ENCODE measurements around the gene KIF5B. TPM values are rescaled to one million over a fixed set of nuclear protein-coding genes. Genes with fewer than 3 reads are reported as not detected.
"Not testable (repeated sequence)": the region's sequence is repeated elsewhere in the genome, so short reads cannot be mapped to it uniquely, and the experiment has no call there.

Gene KIF5B
- total and polyA plus RNA-seq, 2 of the 4 experiments (the other 2 are of a cell fraction) = 33.5 to 68.5 TPM

GRCh38 chr10:31980471-31980870 is 75.8 kb downstream of the KIF5B start:
- 94% methylated on average over 3 of the region's 4 CpGs; no CpG with 5 or more reads in 1 of the 2 experiments for WGBS, 2 experiments (ENCODE audit: extremely low coverage in 2 of 2, insufficient read length in 1 of 2)
- no peak overlapping the region for H3K14ac ChIP-seq (replicated peaks; ENCODE audit: low read depth, low read length)
- H4K5ac ChIP-seq (ENCODE audit: low read depth, low read length) = no peak overlapping the region
- H2BK20ac ChIP-seq (ENCODE audit: low read depth, low read length) = no peak overlapping the region
- ChIA-PET CTCF (no interaction called here), POLR2A (ENCODE audit: unreplicated experiment) (no interaction called here)
- no peak overlapping the region for H2AK9ac ChIP-seq (replicated peaks; ENCODE audit: low read depth, low read length, poor library complexity)
- H2BK15ac ChIP-seq (ENCODE audit: low read depth, low read length) = no peak overlapping the region
- no peak overlapping the region for H3K18ac ChIP-seq (ENCODE audit: low read depth, low read length)
- H3K79me1 ChIP-seq (ENCODE audit: low read depth in 1 of 2, low read length in 2 of 2) = no peaks in the 10 kb centered on the region
- peaks cover 3% of the 10 kb centered on the region; the same call in 1 of the 2 replicates for H3K9me1 ChIP-seq (ENCODE audit: insufficient read depth, low read length)
- H3K4ac ChIP-seq (ENCODE audit: low read depth, low read length) = no peak overlapping the region
- no peak overlapping the region for H2AFZ ChIP-seq (replicated peaks; ENCODE audit: low read length, poor library complexity)
- no peak overlapping the region for H3K4me2 ChIP-seq (ENCODE audit: low read depth, low read length)
- no peak overlapping the region for H3K23ac ChIP-seq (ENCODE audit: low read depth, low read length)
- H3K4me1 ChIP-seq (ENCODE audit: control insufficient read depth, insufficient read depth, low read length) = peaks cover 2% of the 10 kb centered on the region; the same call in 1 of the 2 replicates
- H4K8ac ChIP-seq (ENCODE audit: low read depth in 2 of 2, low read length in 2 of 2) = no peak overlapping the region
- BruUV-seq (replicated peaks) = no TSS peak
- intact Hi-C loops (cut with micrococcal nuclease) = no loop called here
- H3K56ac ChIP-seq (ENCODE audit: extremely low read depth, insufficient read depth, low read length) = no peak overlapping the region
- in situ Hi-C loops (cut with MboI; ENCODE audit: low sequenced_read_pairs) = no loop called here
- no peak for DNase-seq
- no peaks in the 10 kb centered on the region for H3K36me3 ChIP-seq (ENCODE audit: control insufficient read depth, insufficient read depth, low read length)
- H2BK5ac ChIP-seq (ENCODE audit: low read depth, low read length, poor library complexity, severe bottlenecking) = no peak overlapping the region
- dilution Hi-C loops (cut with HindIII; ENCODE audit: low sequenced_read_pairs, unreplicated experiment) = no loop called here
- no peak overlapping the region for H3K9ac ChIP-seq (ENCODE audit: low read depth, low read length)
- H3K27ac ChIP-seq (ENCODE audit: insufficient read depth, low read length) = no peak overlapping the region
- no peak overlapping the region for H2AK5ac ChIP-seq (ENCODE audit: low read depth, low read length)
- ATAC-seq (ENCODE audit: low read depth) = no peak
- no peaks in the 10 kb centered on the region; the same call in 1 of the 2 replicates for H3K9me3 ChIP-seq (ENCODE audit: control insufficient read depth, insufficient read depth, low read length)
- H4K20me1 ChIP-seq (ENCODE audit: insufficient read depth, low read length) = no peaks in the 10 kb centered on the region
- no peak overlapping the region for H3K4me3 ChIP-seq (ENCODE audit: insufficient read depth, low read depth, low read length)
- no peak for TF ChIP-seq SMC3 (IDR thresholded peaks at IDR 0.05; ENCODE audit: low read depth, low read length)
- TF ChIP-seq NFE2L2 (IDR thresholded peaks at IDR 0.05; ENCODE audit: low read depth, low read length) = no peak
- no peak for TF ChIP-seq USF2 (IDR thresholded peaks at IDR 0.05; ENCODE audit: low read depth, low read length)
- TF ChIP-seq CEBPB (IDR thresholded peaks at IDR 0.05; ENCODE audit: low read depth, low read length) = no peak
- TF ChIP-seq RCOR1 (IDR thresholded peaks at IDR 0.05; ENCODE audit: insufficient replicate concordance, low read length) = no peak
- no peaks in the 10 kb centered on the region for H3K27me3 ChIP-seq (ENCODE audit: control insufficient read depth, insufficient read depth, low read length)
- no peak overlapping the region for H4K91ac ChIP-seq (ENCODE audit: insufficient read depth, low read depth, low read length)
- no peak overlapping the region for H2BK120ac ChIP-seq (ENCODE audit: low read depth, low read length)

- not testable (repeated sequence) for H3K4me1 ChIP-seq (ENCODE audit: control insufficient read depth, insufficient read depth, low read length); H2BK15ac ChIP-seq (ENCODE audit: low read depth, low read length)
These were observed 77.2 kb downstream of the KIF5B start for GRCh38 chr10:31979071-31979470.

More at GRCh38 chr10:31979071-31979470, 77.2 kb downstream of the KIF5B start:
- H2BK120ac ChIP-seq (ENCODE audit: low read depth, low read length); in situ Hi-C loops (cut with MboI; ENCODE audit: low sequenced_read_pairs); H3K14ac ChIP-seq (replicated peaks; ENCODE audit: low read depth, low read length); CTCF ChIA-PET; intact Hi-C loops (cut with micrococcal nuclease); H3K9me3 ChIP-seq (ENCODE audit: control insufficient read depth, insufficient read depth, low read length); H4K20me1 ChIP-seq (ENCODE audit: insufficient read depth, low read length); H3K27ac ChIP-seq (ENCODE audit: insufficient read depth, low read length); H2BK5ac ChIP-seq (ENCODE audit: low read depth, low read length, poor library complexity, severe bottlenecking); dilution Hi-C loops (cut with HindIII; ENCODE audit: low sequenced_read_pairs, unreplicated experiment); H3K9ac ChIP-seq (ENCODE audit: low read depth, low read length); H3K27me3 ChIP-seq (ENCODE audit: control insufficient read depth, insufficient read depth, low read length); H3K18ac ChIP-seq (ENCODE audit: low read depth, low read length); H3K36me3 ChIP-seq (ENCODE audit: control insufficient read depth, insufficient read depth, low read length); H4K5ac ChIP-seq (ENCODE audit: low read depth, low read length); H2AK5ac ChIP-seq (ENCODE audit: low read depth, low read length); H3K4ac ChIP-seq (ENCODE audit: low read depth, low read length); ATAC-seq (ENCODE audit: low read depth); H3K9me1 ChIP-seq (ENCODE audit: insufficient read depth, low read length); H3K4me3 ChIP-seq (ENCODE audit: insufficient read depth, low read depth, low read length); H2AK9ac ChIP-seq (replicated peaks; ENCODE audit: low read depth, low read length, poor library complexity); H3K23ac ChIP-seq (ENCODE audit: low read depth, low read length); H3K4me2 ChIP-seq (ENCODE audit: low read depth, low read length); DNase-seq; BruUV-seq (replicated peaks); POLR2A ChIA-PET (ENCODE audit: unreplicated experiment); H2AFZ ChIP-seq (replicated peaks; ENCODE audit: low read length, poor library complexity); H4K8ac ChIP-seq (ENCODE audit: low read depth in 2 of 2, low read length in 2 of 2); H4K91ac ChIP-seq (ENCODE audit: insufficient read depth, low read depth, low read length); H3K79me1 ChIP-seq (ENCODE audit: low read depth in 1 of 2, low read length in 2 of 2); H2BK20ac ChIP-seq (ENCODE audit: low read depth, low read length); H3K56ac ChIP-seq (ENCODE audit: extremely low read depth, insufficient read depth, low read length): not testable (repeated sequence)
- 80% methylated on average over 1 of the region's 19 CpGs; no CpG with 5 or more reads in 1 of the 2 experiments for WGBS, 2 experiments (ENCODE audit: extremely low coverage in 2 of 2, insufficient read length in 1 of 2)
